Activated CD4-positive, alpha-beta memory T cell treated with anti-CD3 and anti-CD28 coated beads for 36 hours (primary cell): ENCODE data around the gene RERE. TPM values are rescaled to one million over a fixed set of nuclear protein-coding genes. Genes with fewer than 3 reads are reported as not detected.

Experiments
- CTCF ChIA-PET: fragments of 350-600 bp; sonication (Branson Sonifier 250); formaldehyde crosslinking; loops from one replicate; lab custom pipeline; 2021; ENCODE audit warnings: antibody characterized with exemption, inconsistent platforms; lab: Charles Lee
- POLR2A ChIA-PET: fragments of 350-600 bp; sonication (Branson Sonifier 250); formaldehyde crosslinking; loops from one replicate; lab custom pipeline; 2021; ENCODE audit warnings: antibody characterized with exemption; lab: Charles Lee
- DNase-seq: peaks from one replicate; pipeline ENCODE4 v3.0.0-alpha.2; 2020
- H3K27ac Mint-ChIP-seq: one replicate; pipeline ENCODE4 v1.8.0; 2021; ENCODE audit warnings: mixed read lengths
- H3K27me3 Mint-ChIP-seq: one replicate; pipeline ENCODE4 v1.8.0; 2021; ENCODE audit warnings: mixed read lengths
- H3K36me3 Mint-ChIP-seq: one replicate; pipeline ENCODE4 v1.8.0; 2021; ENCODE audit warnings: mixed read lengths
- H3K4me1 Mint-ChIP-seq: one replicate; pipeline ENCODE4 v1.8.0; 2021; ENCODE audit warnings: low read depth, mixed read lengths
- H3K4me3 Mint-ChIP-seq: one replicate; pipeline ENCODE4 v1.8.0; 2021; ENCODE audit warnings: mild to moderate bottlenecking, mixed read lengths
- H3K9me3 Mint-ChIP-seq: one replicate; pipeline ENCODE4 v1.8.0; 2021; ENCODE audit warnings: mixed read lengths
- intact Hi-C: fragments of 100-400 bp; cut with micrococcal nuclease; formaldehyde crosslinking; loops from one replicate; pipeline ENCODE4 v1.15.1; 2023
- total RNA-seq, 2 experiments: library from RNA; stranded (reverse); gene quantifications; one replicate each; pipeline ENCODE4 v1.2.3, GENCODE V29; 2021

The RERE gene
- total RNA-seq, 2 experiments from 2014 or later, result 45.0 to 50.5 TPM

GRCh38 chr1:8443558-8444194, 373.8 kb downstream of the RERE start:
- Mint-ChIP-seq H3K9me3 (no peaks in the 10 kb centered on the region), H3K4me1 (peaks cover 15% of the 10 kb centered on the region), H3K4me3 (no peak overlapping the region), H3K27me3 (no peaks in the 10 kb centered on the region), H3K27ac (no peak overlapping the region), H3K36me3 (peaks cover 4% of the 10 kb centered on the region)
- POLR2A ChIA-PET, result no interaction called here
- intact Hi-C loops, result no loop called here
- DNase-seq, result no peak
- CTCF ChIA-PET, result interaction anchor here (1.2 to 1.5 kb wide), 2 partner anchors 12 to 282 kb away, joined by 3 to 4 read pairs; no protein-coding TSS in a partner anchor

- Mint-ChIP-seq H3K27me3 (no peaks in the 10 kb centered on the region), H3K9me3 (no peaks in the 10 kb centered on the region), H3K36me3 (peaks cover 4% of the 10 kb centered on the region), H3K4me3 (no peak overlapping the region), H3K4me1 (peaks cover 12% of the 10 kb centered on the region), H3K27ac (no peak overlapping the region)
- POLR2A ChIA-PET, result no interaction called here
- intact Hi-C loops, result no loop called here
- CTCF ChIA-PET, result no interaction called here
- DNase-seq, result no peak
Measured at GRCh38 chr1:8441426-8441825, 376.0 kb downstream of the RERE start.

GRCh38 chr1:8439015-8439702, 378.3 kb downstream of the RERE start:
- Mint-ChIP-seq H3K9me3 (no peaks in the 10 kb centered on the region), H3K4me1 (peaks cover 6% of the 10 kb centered on the region), H3K27ac (no peak overlapping the region), H3K36me3 (peaks cover 4% of the 10 kb centered on the region), H3K27me3 (no peaks in the 10 kb centered on the region), H3K4me3 (no peak overlapping the region)
- ChIA-PET POLR2A (no interaction called here), CTCF (interaction anchor here (0.9 kb wide), 1 partner anchor 10 kb away, joined by 3 read pairs; no protein-coding TSS in a partner anchor)
- intact Hi-C loops, result no loop called here
- DNase-seq, result no peak

GRCh38 chr1:8438489-8438888, 379.0 kb downstream of the RERE start:
- POLR2A ChIA-PET, result no interaction called here

DNA sequence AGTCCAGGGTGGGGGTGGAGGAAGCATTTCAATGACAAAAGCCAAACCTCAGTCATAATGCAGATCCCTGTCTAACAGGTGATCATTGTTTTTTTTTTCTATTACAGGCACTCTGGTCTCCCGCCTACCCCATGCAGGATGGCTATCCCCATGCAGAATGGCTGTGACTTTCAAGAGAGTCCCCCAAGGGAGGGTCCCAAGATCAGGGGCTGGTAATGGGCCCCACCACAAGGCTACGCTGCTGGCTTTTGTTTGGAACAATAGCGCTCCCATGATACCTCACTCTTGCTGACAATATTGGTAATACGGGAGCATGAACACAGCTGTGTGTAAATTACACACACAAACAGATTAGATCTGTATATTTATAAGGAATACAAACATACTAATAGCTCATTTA, 380.1 kb downstream of the RERE start:
- Mint-ChIP-seq H3K9me3 (no peaks in the 10 kb centered on the region), H3K27ac (no peak overlapping the region), H3K4me3 (no peak overlapping the region), H3K27me3 (no peaks in the 10 kb centered on the region), H3K36me3 (no peaks in the 10 kb centered on the region), H3K4me1 (peaks cover 7% of the 10 kb centered on the region)
- POLR2A ChIA-PET, result no interaction called here
- DNase-seq, result no peak
- CTCF ChIA-PET, result no interaction called here
- intact Hi-C loops, result no loop called here

More at GRCh38 chr1:8438489-8438888, 379.0 kb downstream of the RERE start:
- no peaks in the 10 kb centered on the region for H3K27me3 Mint-ChIP-seq
- H3K4me3 Mint-ChIP-seq, result no peak overlapping the region
- CTCF ChIA-PET, result interaction anchor here (0.9 kb wide), 1 partner anchor 9 kb away, joined by 3 read pairs; no protein-coding TSS in a partner anchor
- H3K27ac Mint-ChIP-seq, result no peak overlapping the region
- intact Hi-C loops, result no loop called here
- peaks cover 4% of the 10 kb centered on the region for H3K36me3 Mint-ChIP-seq
- peaks cover 6% of the 10 kb centered on the region for H3K4me1 Mint-ChIP-seq
- no peak for DNase-seq
- no peaks in the 10 kb centered on the region for H3K9me3 Mint-ChIP-seq

DNA sequence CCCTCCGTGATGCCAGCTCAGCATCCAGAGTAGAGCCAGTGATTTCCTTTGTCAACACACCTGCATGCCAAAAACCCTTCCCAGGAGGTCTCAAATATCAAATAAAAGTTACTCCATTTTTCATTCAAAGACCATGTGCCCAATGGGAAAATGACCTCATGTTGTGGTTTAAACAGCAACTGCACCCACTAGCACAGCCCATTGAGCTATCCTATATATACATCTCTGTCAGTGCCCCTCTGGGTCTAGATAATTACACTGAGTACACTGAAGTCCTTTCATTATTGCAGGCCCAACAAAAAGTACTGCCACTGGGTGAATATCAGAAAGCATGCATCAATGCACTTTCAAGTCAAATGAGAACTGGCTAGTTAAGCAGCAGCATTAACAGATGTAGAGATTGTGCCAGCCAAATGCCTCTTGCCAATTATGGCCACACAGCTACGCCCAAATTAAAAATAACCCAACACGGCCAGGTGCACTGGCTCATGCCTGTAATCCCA, 381.8 kb downstream of the RERE start:
- Mint-ChIP-seq H3K4me1 (peaks cover 21% of the 10 kb centered on the region), H3K36me3 (no peaks in the 10 kb centered on the region), H3K27ac (no peak overlapping the region), H3K27me3 (no peaks in the 10 kb centered on the region), H3K9me3 (no peaks in the 10 kb centered on the region), H3K4me3 (no peak overlapping the region)
- intact Hi-C loops, result no loop called here
- CTCF ChIA-PET, result no interaction called here
- POLR2A ChIA-PET, result no interaction called here
- DNase-seq, result no peak

GRCh38 chr1:8434101-8434500, 383.3 kb downstream of the RERE start:
- CTCF ChIA-PET, result interaction anchor here (1.0 kb wide), 1 partner anchor 24 kb away, joined by 3 read pairs; no protein-coding TSS in a partner anchor
- Mint-ChIP-seq H3K4me3 (no peak overlapping the region), H3K9me3 (no peaks in the 10 kb centered on the region), H3K4me1 (peaks cover 29% of the 10 kb centered on the region), H3K27me3 (no peaks in the 10 kb centered on the region), H3K36me3 (no peaks in the 10 kb centered on the region), H3K27ac (no peak overlapping the region)
- intact Hi-C loops, result no loop called here
- no peak for DNase-seq
- POLR2A ChIA-PET, result no interaction called here

DNA sequence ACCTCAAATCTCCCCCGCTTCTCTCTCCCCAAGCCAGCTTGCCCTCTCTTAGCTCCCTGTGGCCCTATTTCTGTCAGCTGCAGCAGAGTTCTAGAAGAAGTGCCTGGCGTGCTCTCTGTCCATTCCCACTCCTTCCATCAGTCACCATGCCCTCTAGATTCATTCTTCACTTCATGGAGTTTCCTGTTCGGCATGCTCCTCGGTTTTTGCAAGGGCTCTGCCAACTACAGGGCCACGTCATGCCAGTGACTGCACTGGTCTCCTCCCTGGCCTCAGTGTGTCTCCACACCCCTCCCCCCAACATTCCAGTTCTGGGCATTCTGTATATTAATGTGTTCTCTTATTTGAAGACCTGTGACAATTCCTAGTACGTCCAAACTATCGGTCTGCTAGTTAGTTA, 385.7 kb downstream of the RERE start:
- intact Hi-C loops, result no loop called here
- DNase-seq, result no peak
- Mint-ChIP-seq H3K27ac (no peak overlapping the region), H3K4me1 (peaks cover 43% of the 10 kb centered on the region), H3K27me3 (no peaks in the 10 kb centered on the region), H3K4me3 (no peak overlapping the region), H3K36me3 (no peaks in the 10 kb centered on the region), H3K9me3 (no peaks in the 10 kb centered on the region)
- CTCF ChIA-PET, result interaction anchor here (0.8 to 1.6 kb wide), 5 partner anchors 12 to 295 kb away, joined by 3 to 6 read pairs (median 4); no protein-coding TSS in a partner anchor
- POLR2A ChIA-PET, result interaction anchor here (0.6 to 1.5 kb wide), 2 partner anchors 24 to 225 kb away, joined by 4 to 5 read pairs; no protein-coding TSS in a partner anchor

DNA sequence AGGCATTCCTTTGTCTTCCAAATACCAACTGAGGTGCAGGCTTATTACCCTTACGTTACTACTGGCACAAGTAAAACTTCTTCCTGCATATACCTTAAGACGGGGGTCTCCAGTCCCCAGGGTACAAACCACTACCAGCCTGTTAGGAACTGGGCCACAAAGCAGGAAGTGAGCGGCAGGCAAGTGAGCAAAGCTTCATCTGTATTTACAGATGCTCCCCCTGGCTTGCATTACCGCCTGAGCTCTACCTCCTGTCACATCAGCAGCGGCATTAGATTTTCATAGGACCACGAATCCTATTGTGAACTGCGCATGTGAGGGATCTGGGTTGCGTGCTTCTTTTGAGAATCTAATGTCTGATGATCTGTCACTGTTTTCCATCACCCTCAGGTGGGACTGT, 386.4 kb downstream of the RERE start:
- intact Hi-C loops, result no loop called here
- H3K4me1 Mint-ChIP-seq, result peaks cover 49% of the 10 kb centered on the region
- POLR2A ChIA-PET, result interaction anchor here (0.6 to 1.5 kb wide), 2 partner anchors 23 to 226 kb away, joined by 4 to 5 read pairs; no protein-coding TSS in a partner anchor

DNA sequence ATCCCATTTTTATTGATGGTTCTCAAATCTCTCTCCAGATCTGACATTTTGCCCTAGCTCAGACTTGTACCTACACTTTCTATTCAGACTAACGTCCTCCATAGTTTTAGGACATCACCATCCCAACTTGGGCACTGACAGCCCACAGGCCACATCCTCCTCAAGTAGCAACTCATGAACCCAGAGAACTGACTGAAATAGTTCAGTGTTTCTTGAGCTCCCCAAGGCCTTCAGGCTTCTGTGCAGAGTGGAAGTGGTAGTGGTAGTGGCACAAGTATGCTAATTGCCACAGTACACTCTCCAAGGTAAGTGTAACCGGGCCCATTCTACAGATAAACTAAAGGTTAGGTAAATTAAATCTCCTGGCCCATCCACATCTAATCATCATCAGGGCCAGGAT, 387.0 kb downstream of the RERE start:
- no peaks in the 10 kb centered on the region for H3K27me3 Mint-ChIP-seq
- H3K4me1 Mint-ChIP-seq, result peaks cover 55% of the 10 kb centered on the region
- no peaks in the 10 kb centered on the region for H3K36me3 Mint-ChIP-seq
- no peaks in the 10 kb centered on the region for H3K9me3 Mint-ChIP-seq
- CTCF ChIA-PET, result interaction anchor here (0.6 to 1.6 kb wide), 6 partner anchors 13 to 296 kb away, joined by 3 to 6 read pairs (median 4); no protein-coding TSS in a partner anchor
- intact Hi-C loops, result no loop called here
- H3K4me3 Mint-ChIP-seq, result no peak overlapping the region
- peak; percentile 52 for DNase-seq
- H3K27ac Mint-ChIP-seq, result peak overlapping the region; percentile 76
- POLR2A ChIA-PET, result interaction anchor here (1.5 kb wide), 1 partner anchor 22 kb away, joined by 5 read pairs; no protein-coding TSS in a partner anchor

More for the DNA sequence above, 386.4 kb downstream of the RERE start:
- CTCF ChIA-PET, result interaction anchor here (0.6 to 1.6 kb wide), 7 partner anchors 13 to 295 kb away, joined by 3 to 6 read pairs (median 4); no protein-coding TSS in a partner anchor
- H3K27ac Mint-ChIP-seq, result peak overlapping the region; percentile 76
- H3K4me3 Mint-ChIP-seq, result no peak overlapping the region
- no peaks in the 10 kb centered on the region for H3K9me3 Mint-ChIP-seq
- DNase-seq, result peak; percentile 52
- H3K36me3 Mint-ChIP-seq, result no peaks in the 10 kb centered on the region
- H3K27me3 Mint-ChIP-seq, result no peaks in the 10 kb centered on the region

- ChIA-PET POLR2A (no interaction called here), CTCF (interaction anchor here (1.1 to 1.2 kb wide), 3 partner anchors 9 to 114 kb away, joined by 3 read pairs; no protein-coding TSS in a partner anchor)
- Mint-ChIP-seq H3K27me3 (no peaks in the 10 kb centered on the region), H3K4me1 (peaks cover 63% of the 10 kb centered on the region), H3K9me3 (no peaks in the 10 kb centered on the region), H3K36me3 (no peaks in the 10 kb centered on the region), H3K4me3 (no peak overlapping the region), H3K27ac (no peak overlapping the region)
- DNase-seq, result no peak
- intact Hi-C loops, result loop anchor here (10.0 kb wide), 1 partner anchor 445 kb away; the partner anchor contains the start of gene ENO1
Measured at GRCh38 chr1:8429549-8430110, 387.8 kb downstream of the RERE start.
